Measurements from ENCODE around the gene NDUFAF2. TPM values are rescaled to one million over a fixed set of nuclear protein-coding genes. Genes with fewer than 3 reads are reported as not detected.
A peak's percentile ranks its signal among the peaks of the same experiment; 100 is the strongest.
"Not testable (repeated sequence)": the region's sequence is repeated elsewhere in the genome, so short reads cannot be mapped to it uniquely, and the experiment has no call there.

Gene NDUFAF2
- polyA plus RNA-seq, 1 experiment = 42.0 TPM

GRCh38 chr5:61029456-61030162 is 84.6 kb downstream of the NDUFAF2 start:
- no peak for DNase-seq (ENCODE audit: low read depth, low spot score)
- Histone ChIP-seq H3K27ac (ENCODE audit: low read depth, low read length) (peak overlapping the region; percentile 32), H3K9me3 (ENCODE audit: control insufficient read depth, insufficient read depth, low read length) (no peaks in the 10 kb centered on the region), H3K27me3 (ENCODE audit: control insufficient read depth, insufficient read depth, low read length) (no peaks in the 10 kb centered on the region), H3K4me3 (ENCODE audit: low read depth, low read length) (no peak overlapping the region)
- CTCF ChIA-PET = no interaction called here
- POLR2A ChIA-PET = no interaction called here
- TF ChIP-seq CTCF (IDR thresholded peaks at IDR 0.05; ENCODE audit: low read depth, low read length) = no peak

GRCh38 chr5:61030163-61030482 is 85.1 kb downstream of the NDUFAF2 start:
- Histone ChIP-seq H3K27me3 (ENCODE audit: control insufficient read depth, insufficient read depth, low read length) (no peaks in the 10 kb centered on the region), H3K27ac (ENCODE audit: low read depth, low read length) (peak overlapping the region; percentile 32), H3K4me3 (ENCODE audit: low read depth, low read length) (no peak overlapping the region), H3K9me3 (ENCODE audit: control insufficient read depth, insufficient read depth, low read length) (no peaks in the 10 kb centered on the region)
- no peak for TF ChIP-seq CTCF (IDR thresholded peaks at IDR 0.05; ENCODE audit: low read depth, low read length)
- ChIA-PET CTCF (no interaction called here), POLR2A (no interaction called here)
- DNase-seq (ENCODE audit: low read depth, low spot score) = no peak

- POLR2A ChIA-PET; H3K4me3 ChIP-seq (ENCODE audit: low read depth, low read length); H3K9me3 ChIP-seq (ENCODE audit: control insufficient read depth, insufficient read depth, low read length); H3K27me3 ChIP-seq (ENCODE audit: control insufficient read depth, insufficient read depth, low read length); CTCF ChIA-PET; DNase-seq (ENCODE audit: low read depth, low spot score); H3K27ac ChIP-seq (ENCODE audit: low read depth, low read length): not testable (repeated sequence)
Observed at GRCh38 chr5:61031301-61031700, 86.3 kb downstream of the NDUFAF2 start.

GRCh38 chr5:61044545-61044944 is 99.5 kb downstream of the NDUFAF2 start:
- H3K9me3 ChIP-seq (ENCODE audit: control insufficient read depth, insufficient read depth, low read length) = no peaks in the 10 kb centered on the region
- no peak overlapping the region for H3K27ac ChIP-seq (ENCODE audit: low read depth, low read length)
- TF ChIP-seq CTCF (IDR thresholded peaks at IDR 0.05; ENCODE audit: low read depth, low read length) = no peak
- H3K4me3 ChIP-seq (ENCODE audit: low read depth, low read length) = no peak overlapping the region
- no peaks in the 10 kb centered on the region for H3K27me3 ChIP-seq (ENCODE audit: control insufficient read depth, insufficient read depth, low read length)
- DNase-seq (ENCODE audit: low read depth, low spot score) = no peak
- ChIA-PET POLR2A (no interaction called here), CTCF (no interaction called here)

GRCh38 chr5:61047346-61047745 is 102.3 kb downstream of the NDUFAF2 start:
- POLR2A ChIA-PET = no interaction called here
- H3K27ac ChIP-seq (ENCODE audit: low read depth, low read length) = no peak overlapping the region
- H3K4me3 ChIP-seq (ENCODE audit: low read depth, low read length) = no peak overlapping the region
- H3K9me3 ChIP-seq (ENCODE audit: control insufficient read depth, insufficient read depth, low read length) = no peaks in the 10 kb centered on the region
- DNase-seq (ENCODE audit: low read depth, low spot score) = no peak
- no peaks in the 10 kb centered on the region for H3K27me3 ChIP-seq (ENCODE audit: control insufficient read depth, insufficient read depth, low read length)
- TF ChIP-seq CTCF (IDR thresholded peaks at IDR 0.05; ENCODE audit: low read depth, low read length) = no peak
- CTCF ChIA-PET = no interaction called here

GRCh38 chr5:61048534-61048933 is 103.5 kb downstream of the NDUFAF2 start:
- TF ChIP-seq CTCF (IDR thresholded peaks at IDR 0.05; ENCODE audit: low read depth, low read length) = no peak
- POLR2A ChIA-PET = no interaction called here
- Histone ChIP-seq H3K27ac (ENCODE audit: low read depth, low read length) (no peak overlapping the region), H3K27me3 (ENCODE audit: control insufficient read depth, insufficient read depth, low read length) (no peaks in the 10 kb centered on the region), H3K4me3 (ENCODE audit: low read depth, low read length) (no peak overlapping the region), H3K9me3 (ENCODE audit: control insufficient read depth, insufficient read depth, low read length) (no peaks in the 10 kb centered on the region)
- DNase-seq (ENCODE audit: low read depth, low spot score) = peak; percentile 48
- CTCF ChIA-PET = no interaction called here

All from AG04450 (cell line).